Cortex of kidney (tissue), 1 donor: Measurements from ENCODE around the gene EVA1A.
"Not testable (repeated sequence)": the region's sequence is repeated elsewhere in the genome, so short reads cannot be mapped to it uniquely, and the experiment has no call there.

Experiments used
- DNase-seq: peaks from one replicate; lab custom pipeline; 2025; lab: John Stamatoyannopoulos, UW

EVA1A gene

DNA sequence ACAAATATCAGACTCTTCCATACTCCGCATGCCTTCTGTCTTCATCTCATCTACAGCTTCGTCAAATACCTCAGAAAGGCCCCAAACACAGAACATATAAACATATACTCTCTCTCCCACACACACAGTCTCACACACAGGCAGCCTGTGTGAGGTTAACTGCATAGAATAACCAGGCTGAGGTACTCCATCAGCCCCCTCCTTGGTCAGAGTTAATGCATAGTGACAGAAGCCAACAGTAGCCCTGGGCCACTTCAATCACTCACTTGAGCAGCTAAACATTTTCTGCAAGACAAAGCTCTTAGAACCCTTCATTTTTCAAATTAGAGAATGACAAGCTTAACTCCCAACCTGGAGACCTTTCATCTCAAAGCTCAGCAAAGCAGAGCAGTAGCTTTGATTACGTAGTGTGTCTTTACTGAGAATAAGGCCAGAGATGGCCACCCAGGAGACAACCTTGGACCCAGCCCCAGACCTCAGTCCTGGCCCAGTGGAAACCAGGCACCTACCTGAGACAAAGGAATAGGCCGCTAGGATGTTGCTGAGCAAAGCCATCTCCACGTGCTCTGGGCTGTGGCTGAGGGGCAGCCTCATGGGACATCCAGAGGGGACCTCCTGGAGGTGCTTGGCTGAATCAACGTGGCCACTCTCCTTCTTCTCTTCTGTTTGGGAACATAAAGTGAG is 43.0 kb downstream of the EVA1A start:
- no peak for DNase-seq

DNA sequence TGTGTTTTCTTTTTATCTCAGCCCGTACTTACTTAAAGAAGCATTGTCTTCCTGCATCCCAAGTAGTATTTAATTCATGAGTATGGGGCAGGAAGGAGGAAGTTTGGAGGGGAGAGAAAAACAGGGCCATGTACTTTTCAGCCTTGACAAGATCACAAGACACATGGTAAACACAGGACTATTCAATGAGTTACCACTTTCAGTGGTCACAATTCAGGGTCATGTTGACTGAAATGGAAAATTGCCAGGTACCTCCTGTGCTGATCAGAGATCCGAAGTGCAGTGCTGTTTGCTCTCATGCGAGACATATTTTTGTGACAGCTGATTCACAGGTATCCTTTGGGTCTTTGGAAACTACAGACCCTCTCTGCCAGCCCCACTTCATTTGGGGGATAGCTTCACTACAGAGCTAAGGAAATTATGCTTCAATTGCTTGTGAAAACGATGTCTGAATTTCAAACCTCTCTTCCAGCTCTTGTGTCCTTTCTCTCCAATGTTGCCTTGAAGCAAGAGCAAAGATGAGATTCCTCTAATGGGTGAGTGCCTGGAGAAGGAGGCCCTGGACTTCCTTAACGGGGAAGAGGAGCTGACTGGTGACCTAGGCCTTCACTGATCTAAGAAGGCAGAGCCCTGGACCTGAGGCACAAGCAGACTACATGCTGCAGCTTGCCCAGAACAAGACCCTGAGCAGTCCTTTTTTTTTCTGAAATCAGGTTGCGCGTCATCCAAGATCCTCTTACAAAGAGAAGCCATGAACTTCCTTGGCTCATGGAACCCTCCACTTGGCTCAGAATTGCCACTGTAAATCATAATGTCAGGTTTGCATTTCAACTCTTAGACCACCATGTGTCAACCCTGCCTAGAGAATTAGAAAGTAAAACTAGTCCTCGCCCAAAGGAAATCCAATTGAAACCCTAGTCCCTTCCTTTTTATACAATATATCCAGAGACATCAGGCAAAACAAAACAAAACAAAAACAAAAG is 44.1 kb downstream of the EVA1A start:
- no peak for DNase-seq

DNA sequence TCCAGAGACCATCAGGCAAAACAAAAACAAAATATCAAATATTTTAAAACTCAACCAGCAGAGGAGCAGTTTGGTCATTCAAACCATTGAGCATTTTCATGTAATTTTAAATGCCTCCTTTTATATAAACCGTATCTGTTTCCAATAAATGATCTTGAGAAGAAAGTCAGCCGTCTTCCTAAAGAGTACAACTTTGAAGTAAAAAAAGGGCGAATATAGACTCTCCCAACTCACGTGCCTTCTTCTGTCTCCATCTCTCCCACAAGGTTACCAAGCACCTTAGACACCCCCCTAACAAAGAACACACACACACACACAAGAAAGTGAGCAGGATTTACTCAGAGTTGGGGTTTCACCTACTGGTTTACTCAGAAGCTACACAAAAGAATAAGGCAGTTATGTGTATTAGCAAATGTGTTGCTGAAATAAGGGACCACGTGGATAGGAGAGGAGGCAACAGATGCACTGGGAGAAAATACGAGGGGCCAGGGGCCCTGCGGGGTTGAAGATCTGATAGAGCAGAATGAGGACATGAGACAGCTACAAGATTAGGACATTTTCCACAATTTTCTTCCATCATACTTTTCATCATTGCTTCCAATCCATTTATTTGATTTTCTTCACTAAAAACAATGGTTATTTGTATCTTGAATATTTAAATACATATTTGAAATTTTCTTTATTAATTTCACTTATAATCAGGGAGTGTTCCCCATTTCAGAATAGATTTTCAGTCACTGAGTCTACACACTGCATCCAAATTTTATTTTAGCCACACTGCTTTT is 45.0 kb downstream of the EVA1A start:
- DNase-seq, result no peak

DNA sequence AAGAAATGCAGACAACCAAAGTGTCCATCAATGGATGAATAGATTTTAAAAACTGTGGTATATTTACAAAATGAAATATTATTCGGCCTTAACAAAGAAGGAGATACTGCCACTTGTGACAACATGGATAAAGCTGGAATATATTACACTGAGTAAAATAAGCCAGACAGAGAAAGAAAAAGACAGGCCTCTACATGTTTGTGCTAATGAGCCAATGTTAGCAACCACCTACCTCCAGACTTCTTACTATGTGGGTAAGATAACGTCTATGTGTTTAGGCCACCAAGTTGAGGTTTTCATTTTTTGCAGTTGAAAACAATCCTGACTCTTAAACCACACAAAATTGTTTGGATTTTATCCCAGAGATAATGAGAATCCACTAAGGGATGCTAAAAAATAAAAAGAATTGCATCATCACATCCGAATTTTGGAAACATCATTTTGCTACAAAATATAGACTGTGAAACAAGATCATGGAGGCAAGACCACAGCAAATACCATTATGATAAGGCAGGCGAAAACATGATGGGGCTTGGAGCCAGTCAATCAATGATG is 47.0 kb downstream of the EVA1A start:
- DNase-seq, result no peak

DNA sequence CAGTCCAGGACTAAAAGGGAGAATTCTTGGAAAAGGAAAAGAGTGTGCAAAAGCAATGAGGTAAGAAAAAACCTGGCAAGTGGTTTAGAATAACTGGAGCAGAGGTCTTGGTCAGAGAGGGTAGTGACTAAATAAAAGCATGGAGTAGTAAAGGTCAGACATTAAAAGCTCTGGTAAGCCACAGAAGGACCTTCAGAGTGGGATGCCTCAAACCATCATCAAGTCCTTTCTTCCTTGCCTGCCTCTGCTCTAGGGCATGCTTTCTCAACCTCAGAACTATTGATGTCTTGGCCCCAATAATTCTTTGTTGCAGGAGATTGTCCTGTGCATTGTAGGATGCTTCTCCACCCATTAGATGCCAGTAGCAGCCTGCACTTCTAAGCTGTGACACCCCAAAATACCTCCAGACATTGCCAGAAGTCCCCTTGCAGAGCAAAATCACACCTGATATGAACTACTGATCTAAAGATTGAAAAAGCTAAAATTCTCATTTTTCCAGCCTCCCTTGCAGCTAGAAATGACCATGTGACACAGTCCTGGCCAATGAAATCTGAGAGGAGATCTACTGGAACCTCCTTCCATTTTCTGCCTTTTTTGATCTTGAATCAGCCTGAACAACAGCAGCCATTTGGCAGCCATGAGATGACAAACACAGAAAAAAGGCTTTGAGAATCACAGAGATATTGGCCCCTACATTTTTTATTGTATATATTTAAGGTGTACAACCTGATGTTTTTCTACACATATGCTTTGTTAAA is 48.1 kb downstream of the EVA1A start:
- DNase-seq, result no peak

DNA sequence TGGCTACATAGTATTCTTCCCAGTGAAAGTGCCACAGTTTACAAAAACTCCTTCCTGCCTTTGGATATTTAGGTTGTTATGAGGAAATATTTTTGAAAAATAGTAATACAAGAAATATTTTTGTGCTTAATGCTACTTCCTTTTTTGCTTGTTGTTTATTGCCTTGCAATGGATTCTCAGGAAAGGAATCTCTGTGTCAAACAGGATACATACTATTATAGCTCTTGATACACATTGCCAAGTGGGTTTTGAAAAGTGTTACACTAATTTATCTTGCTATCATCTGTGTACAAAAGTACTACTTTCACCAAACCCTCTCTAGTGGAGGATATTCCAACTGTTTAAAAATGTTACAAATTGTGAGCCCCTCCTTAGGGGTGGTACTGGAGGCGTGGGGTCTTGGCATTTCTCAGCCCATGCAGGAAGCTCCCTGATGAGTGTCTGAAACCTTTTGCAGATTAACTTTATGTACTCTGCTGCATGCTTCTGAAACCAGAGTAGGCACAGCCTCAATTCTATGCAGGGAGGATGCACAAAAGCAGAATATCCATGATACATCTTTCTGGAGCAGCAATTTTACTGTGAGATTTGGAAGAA is 54.5 kb downstream of the EVA1A start:
- DNase-seq, result no peak

DNA sequence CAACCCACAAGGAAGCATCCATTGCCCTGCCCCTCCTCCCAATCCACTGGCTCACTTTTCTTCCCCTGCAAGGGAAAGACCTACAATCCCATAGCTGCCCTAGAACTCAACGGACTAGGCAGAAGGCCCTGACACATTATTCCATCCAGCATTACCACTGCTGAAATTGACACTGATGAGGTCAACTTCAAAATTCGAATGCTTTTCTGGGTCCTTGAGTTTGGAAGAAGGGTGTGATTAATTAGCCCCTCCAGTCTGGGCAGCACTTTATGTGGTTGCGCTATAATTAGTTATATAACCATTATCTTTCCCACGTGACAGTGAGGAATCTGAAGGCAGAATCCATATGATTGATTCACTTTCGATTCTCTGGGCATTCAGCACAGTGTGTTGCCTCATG is 55.7 kb downstream of the EVA1A start:
- no peak for DNase-seq

DNA sequence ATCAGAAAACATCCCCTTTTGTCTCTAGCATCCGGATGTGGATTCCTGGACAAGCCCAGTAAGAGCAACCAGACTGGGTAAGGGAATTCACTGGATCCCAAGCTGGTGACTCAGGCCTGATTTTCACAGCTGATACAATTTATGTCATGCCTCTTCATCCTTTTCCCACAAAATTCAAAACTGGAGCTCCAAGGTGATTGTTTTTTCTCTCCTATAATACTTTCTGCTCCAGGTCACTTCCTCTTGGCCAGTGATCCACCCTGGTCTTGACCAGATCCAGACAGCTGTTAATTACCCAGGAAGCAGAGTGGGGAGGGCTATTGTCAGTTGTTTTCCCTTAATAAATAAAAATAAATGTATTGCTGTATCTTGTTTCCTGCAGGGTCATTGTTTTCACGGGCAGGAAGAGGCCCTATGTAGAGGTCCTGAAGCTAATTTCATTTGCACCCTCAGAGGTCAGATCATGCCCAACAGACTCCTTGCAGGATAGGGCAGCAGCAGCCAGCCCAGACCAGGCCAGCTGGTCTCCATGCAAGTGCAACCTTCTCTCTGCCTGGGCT is 57.6 kb downstream of the EVA1A start:
- no peak for DNase-seq

DNA sequence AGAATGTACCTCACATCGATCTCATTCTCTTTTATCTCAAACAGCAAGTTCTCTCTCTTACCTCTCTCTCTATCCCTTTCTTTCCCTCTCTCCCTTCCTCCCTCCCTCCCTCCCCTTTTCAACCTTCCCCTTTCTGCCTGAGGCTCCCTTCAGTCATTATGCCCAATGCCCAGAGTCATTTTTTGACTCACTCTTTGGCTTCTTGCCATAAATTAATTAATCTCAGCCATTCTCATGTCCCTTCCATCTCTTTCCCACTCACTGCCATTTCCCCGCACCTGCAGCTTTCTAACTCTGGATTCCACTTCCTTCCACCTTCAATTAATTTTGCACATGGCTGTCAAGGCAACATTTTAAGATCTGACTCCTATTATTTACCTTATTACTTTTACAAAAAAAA is 60.1 kb downstream of the EVA1A start:
- no peak for DNase-seq

DNA sequence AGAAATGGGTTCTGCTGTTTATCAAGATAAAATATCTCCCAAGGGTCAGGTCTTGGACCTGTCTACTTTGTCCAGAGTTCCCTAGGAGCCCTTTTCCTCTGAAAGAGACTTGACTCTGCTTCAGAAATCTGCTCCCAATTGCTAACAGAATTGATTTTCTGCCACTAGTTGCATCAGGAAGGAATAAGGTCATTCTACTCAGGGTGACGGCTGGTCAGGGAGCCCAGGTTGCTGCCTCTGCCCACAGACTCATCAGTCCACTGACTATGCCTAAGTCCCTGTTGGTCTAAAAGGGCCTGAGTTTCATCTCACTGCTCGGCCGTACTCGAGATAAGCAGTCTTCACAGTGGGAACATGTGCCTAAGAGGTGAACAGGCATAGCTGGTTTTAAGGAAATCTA is 61.2 kb downstream of the EVA1A start:
- DNase-seq, result no peak

DNA sequence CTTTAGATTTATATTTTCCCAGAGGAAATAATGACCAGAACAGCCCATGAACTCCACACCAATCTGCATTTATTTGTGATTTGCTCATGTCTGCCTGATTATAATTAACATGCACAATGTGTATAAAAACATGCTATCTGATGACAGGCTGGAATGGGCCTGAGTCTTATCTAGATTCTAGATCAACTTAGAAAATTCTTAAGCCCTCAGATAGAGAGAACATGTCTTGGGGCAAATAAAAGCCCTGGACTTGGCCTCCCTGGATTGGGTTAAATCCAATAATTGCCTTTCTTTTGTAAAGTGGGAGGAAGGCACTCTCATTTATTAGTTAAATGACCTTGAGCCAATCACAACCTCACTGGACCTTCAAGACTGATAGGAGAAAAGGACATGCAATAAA is 61.8 kb downstream of the EVA1A start:
- DNase-seq, result no peak

DNA sequence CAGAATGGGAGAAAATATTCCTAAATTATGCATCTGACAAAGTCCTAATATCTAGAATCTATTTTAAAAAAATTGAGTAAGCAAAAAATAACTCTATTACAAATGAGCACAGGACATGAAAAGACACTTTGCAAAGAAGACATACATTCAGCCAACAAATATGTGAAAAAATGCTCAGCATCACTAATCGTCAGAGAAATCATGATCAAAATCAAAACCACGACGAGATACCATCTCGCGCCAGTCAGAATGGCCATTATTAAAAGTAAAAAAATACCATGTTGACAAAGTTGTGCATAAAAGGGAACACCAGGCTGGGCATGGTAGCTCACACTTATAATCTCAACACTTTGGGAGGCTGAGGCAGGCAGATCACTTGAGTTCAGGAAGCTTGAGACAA is 63.5 kb downstream of the EVA1A start:
- DNase-seq, result no peak

DNA sequence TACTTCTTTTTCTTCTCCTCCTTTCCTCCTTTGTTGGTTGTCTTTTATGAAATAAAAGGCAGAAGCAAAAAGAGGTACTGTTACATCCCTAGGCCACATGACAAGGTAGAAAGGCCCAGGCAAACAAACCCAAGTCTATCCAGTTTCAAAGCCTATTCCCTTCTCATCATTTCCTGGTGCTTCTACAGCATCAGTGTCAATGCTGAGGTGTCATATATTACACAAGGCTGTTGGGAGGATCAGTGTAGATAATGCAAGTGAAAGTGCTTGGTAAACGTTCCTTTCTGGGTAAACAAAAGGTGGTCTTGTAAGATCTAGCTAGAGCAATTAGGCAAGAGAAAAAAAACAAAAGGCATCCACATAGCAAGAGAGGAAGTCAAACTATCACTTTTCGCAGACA is 64.9 kb downstream of the EVA1A start:
- no peak for DNase-seq

DNA sequence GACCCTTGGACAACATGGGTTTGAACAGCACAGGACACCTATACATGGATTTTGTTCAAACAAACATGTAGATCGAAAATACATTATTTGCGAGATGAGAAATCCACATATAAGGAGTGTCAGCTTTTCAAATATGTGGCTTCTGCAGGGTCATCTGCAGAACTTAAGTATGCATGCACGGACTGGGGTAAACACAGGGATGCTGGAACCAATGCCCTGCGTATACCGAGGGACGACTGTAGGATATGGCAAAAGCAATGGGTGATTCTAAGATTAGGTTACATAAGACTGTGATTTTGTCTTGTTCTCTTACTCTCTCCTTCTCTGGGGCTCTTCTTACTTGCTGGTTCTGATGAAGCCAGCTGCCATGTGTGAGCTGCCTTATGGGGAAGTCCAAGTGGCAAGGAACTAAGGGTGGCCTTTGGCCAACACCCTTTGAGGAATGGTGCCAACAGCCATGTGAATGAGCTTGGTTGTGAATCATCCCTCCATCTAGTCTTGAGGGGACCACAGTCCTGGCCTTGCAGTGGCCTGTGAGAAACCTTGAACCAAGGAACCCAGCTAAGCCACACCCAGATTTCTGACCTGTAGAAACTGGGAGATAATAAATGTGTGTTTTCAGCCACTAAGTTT is 66.5 kb downstream of the EVA1A start:
- no peak for DNase-seq

DNA sequence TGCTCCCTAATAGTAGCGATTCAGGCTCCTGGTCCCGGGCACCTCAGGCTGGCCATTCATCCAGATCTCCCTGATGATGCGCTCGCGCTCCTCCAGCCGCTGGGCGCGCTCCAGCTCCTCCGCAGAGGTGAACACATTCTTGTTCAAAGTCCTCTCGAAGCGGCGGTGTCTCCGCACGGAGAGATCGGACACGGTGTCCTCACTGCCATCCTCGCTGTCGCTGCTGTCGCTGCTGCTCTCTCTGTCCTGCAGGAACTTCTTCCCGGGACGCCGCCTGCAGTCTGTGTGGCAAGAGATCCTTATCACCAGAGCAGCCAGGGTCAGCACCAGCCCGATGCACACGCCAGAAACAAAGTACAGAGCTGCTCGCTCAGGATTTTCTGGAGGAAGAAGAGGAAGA is 67.5 kb downstream of the EVA1A start:
- no peak for DNase-seq

DNA sequence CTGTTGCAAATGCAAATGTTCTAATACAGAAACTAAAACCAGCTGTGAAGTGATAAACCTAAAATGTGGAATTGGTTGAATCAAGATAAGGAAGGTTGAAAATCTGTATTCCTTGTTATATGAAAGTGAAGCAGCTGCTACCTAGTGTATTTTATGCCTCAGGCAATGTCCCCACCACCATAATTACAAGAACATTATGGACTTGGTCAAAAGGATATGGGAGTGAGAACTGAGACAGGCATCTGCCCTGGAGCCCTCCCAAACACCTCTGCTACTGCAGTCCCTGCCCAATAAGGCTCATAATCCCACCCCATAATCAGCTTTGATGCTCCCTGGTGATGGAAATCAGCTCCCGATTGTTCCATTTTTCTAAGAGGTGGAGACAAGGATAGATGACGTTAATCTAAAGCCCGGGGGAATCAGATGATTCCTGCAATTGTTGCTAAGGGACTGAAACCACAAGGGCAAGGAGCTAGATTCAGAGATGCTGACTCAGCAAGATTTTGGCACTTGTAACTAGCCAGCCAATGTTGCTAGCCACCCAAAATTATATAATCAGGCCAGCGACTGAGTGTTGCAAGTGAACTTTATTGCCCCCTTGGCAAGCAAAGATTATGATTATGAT is 69.5 kb downstream of the EVA1A start:
- DNase-seq, result no peak

DNA sequence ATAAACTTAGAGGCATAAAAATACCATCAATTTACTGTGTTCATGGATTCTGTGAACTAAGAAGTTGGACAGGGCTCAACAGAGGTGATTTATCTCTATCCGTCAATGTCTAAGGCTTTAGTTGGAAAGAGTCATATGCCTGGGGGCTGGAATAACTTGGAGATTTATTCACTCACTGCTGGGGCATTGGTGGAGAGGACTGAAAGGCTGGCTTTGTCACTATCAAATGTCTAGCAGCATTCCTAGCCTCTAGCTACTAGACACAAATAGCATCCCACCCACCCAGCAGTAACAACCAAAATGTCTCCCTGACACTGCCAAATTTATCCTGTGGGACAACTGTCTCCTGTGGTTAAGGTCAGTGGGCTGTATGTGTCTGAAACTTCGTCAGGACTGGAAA is 71.0 kb downstream of the EVA1A start:
- no peak for DNase-seq

DNA sequence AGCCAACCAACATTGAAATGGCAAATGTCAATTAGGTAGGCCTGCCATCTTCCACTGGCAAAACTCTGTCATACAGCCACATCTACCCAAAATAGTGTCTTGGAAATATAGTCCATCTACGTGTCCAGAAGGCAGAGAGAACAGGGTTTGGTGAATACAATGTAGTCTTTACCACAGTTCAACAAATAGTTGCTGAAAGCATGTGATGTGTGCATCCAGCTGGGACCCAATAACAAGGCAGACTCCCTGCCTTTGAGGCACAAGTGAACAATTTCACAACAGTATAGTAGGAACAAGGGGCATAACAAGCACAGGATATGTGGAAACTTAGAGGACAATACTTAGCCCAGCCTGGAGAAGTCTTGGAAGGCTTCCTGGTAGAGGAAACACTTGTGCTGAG is 72.6 kb downstream of the EVA1A start:
- no peak for DNase-seq

DNA sequence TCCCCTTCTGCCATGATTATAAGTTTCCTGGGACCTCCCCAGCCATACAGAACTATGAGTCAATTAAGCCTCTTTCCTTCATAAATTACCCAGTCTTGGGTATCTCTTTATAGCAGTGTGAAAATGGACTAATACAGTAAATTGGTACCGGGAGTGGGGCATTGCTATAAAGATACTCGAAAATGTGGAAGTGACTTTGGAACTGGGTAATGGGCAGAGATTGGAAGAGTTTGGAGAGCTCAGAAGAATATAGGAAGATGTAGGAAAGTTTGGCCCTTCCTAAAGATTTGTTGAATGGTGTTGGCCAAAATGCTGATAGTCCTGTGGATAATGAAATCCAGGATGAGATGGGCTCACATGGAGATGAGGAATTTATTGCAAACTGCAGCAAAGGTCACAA is 74.0 kb downstream of the EVA1A start:
- DNase-seq, result not testable (repeated sequence)

DNA sequence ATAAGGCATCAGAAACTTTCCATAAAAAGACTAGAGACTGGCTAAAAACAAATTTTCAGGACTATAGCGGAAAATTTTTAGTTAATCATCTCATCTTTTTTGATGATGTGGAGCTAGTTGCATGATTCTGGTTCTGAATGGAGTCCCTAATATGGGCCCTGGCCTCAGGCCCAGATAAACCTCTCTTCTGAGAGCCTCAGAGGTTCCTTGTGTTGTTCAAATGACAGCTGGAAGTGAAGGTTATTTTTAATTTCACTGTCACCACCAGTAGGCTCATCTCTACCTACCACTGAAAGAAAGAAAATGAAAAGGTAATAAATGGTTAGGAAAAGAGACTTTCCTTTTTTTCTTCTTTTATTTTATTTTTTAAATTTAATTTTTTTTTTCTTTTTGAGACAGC is 75.9 kb downstream of the EVA1A start:
- DNase-seq, result no peak
